Suprapubic skin (tissue), 4 donors: Measurements from ENCODE around the gene IMMT. TPM values are rescaled to one million over a fixed set of nuclear protein-coding genes. Genes with fewer than 3 reads are reported as not detected.

ENCODE experiments used
- DNase-seq, 2 donors: peaks; one replicate each; pipeline ENCODE4 v3.0.0-alpha.2; 2019; ENCODE audit warnings: low spot score in 2 of 2
- H3K27ac ChIP-seq: fragments of 200-600 bp; sonication (generic); one replicate; pipeline ENCODE4 v1.5.1; 2019
- H3K27me3 ChIP-seq: fragments of 200-600 bp; sonication (generic); one replicate; pipeline ENCODE4 v1.5.1; 2019
- H3K36me3 ChIP-seq: fragments of 200-600 bp; sonication (generic); one replicate; pipeline ENCODE4 v1.5.1; 2019
- H3K4me1 ChIP-seq: fragments of 200-600 bp; sonication (generic); one replicate; pipeline ENCODE4 v1.5.1; 2019
- H3K4me3 ChIP-seq: fragments of 200-600 bp; sonication (generic); one replicate; pipeline ENCODE4 v1.5.1; 2019; ENCODE audit warnings: mild to moderate bottlenecking
- H3K9me3 ChIP-seq: fragments of 200-600 bp; sonication (generic); one replicate; pipeline ENCODE4 v1.5.1; 2019
- EP300 ChIP-seq: sonication (generic); formaldehyde crosslinking; IDR thresholded peaks from one replicate; pipeline ENCODE4 v1.6.1; 2017; ENCODE audit warnings: antibody characterized with exemption
- POLR2A ChIP-seq, 2 donors: fragments of 450-650 bp; IDR thresholded peaks; one replicate each; pipeline ENCODE4 v1.6.1; 2017; ENCODE audit warnings: antibody characterized with exemption in 2 of 2, mild to moderate bottlenecking in 2 of 2, moderate library complexity in 2 of 2
- POLR2AphosphoS5 ChIP-seq, 3 donors: sonication (generic); formaldehyde crosslinking; IDR thresholded peaks; one replicate each; pipeline ENCODE4 v1.6.1; 2017; ENCODE audit warnings: antibody characterized with exemption in 3 of 3
- WGBS: methylation state at CpG from one replicate; pipeline ENCODE4 v1.1.5; 2018; 5-methylcytosine and 5-hydroxymethylcytosine counted together
- total RNA-seq, 4 donors: library from RNA; depleted of rRNA; stranded (reverse); fragments of >200 nt; gene quantifications; one replicate each; pipeline ENCODE4 v1.1.0, GENCODE V29; 2016
- TF ChIP-seq, protein P1 (sequence below), 2 donors: fragments of 200-600 bp in 1 of 2; fragments of 450-650 bp in 1 of 2; sonication (generic) in 1 of 2; IDR thresholded peaks; one replicate each; pipeline ENCODE4 v1.5.1; 2016 to 2019; ENCODE audit warnings: antibody characterized with exemption in 2 of 2, mild to moderate bottlenecking in 1 of 2, moderate library complexity in 1 of 2

Gene IMMT
- total RNA-seq, 4 donors from 2014 or later = 39.5 to 73.2 (median 46.7) TPM

DNA sequence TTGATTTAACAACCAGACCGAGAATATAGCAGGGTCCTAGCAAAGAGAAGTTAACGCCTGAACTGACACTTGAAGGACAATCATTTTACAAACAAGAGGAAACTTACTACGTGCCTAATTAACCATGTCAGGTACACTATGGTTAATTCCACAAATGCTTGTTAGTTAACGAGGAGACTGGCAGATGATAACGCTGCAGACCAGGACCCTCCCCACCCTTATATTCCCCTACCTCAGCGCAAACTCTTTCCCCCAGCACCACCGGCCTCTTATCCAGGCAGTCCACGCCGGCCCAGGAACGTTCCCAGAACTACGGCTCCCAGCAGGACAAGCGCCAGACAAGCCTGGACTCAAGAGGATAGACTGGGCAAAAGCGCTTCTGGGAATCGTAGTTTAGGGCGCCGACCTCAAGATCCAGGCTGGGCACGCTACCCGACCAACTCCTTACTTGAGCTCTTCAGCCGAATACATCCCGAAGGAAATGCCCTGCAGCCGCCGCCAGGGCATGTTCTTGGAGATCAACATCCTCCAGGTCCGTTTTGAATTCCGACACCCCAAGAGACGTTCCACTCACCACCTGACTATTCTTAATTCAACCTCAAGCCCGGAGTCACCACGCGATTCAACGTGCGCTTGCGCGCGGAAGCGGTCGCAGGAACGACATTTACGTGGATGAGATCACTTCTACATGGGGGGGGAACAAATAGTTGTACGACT, 89.9 kb downstream of the IMMT start, which contains the start of gene POLR1A:
POLR1A (minus strand) TSS at position 635 of the 717 bp plus-strand sequence; CDS start at position 525, 110 bp downstream.
- H3K4me1 ChIP-seq = peaks cover 36% of the 10 kb centered on the region
- no peaks in the 10 kb centered on the region for H3K27me3 ChIP-seq
- DNase-seq = peak; percentile 92 to 94
- H3K9me3 ChIP-seq = no peaks in the 10 kb centered on the region
- TF ChIP-seq POLR2AphosphoS5 (IDR thresholded peaks at IDR 0.05) = peak in 1 of 3 donors; percentile 61
- TF ChIP-seq, protein P1, sequence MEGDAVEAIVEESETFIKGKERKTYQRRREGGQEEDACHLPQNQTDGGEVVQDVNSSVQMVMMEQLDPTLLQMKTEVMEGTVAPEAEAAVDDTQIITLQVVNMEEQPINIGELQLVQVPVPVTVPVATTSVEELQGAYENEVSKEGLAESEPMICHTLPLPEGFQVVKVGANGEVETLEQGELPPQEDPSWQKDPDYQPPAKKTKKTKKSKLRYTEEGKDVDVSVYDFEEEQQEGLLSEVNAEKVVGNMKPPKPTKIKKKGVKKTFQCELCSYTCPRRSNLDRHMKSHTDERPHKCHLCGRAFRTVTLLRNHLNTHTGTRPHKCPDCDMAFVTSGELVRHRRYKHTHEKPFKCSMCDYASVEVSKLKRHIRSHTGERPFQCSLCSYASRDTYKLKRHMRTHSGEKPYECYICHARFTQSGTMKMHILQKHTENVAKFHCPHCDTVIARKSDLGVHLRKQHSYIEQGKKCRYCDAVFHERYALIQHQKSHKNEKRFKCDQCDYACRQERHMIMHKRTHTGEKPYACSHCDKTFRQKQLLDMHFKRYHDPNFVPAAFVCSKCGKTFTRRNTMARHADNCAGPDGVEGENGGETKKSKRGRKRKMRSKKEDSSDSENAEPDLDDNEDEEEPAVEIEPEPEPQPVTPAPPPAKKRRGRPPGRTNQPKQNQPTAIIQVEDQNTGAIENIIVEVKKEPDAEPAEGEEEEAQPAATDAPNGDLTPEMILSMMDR (IDR thresholded peaks at IDR 0.05) = peak in 1 of 2 donors; percentile 14
- TF ChIP-seq EP300 = no peak
- WGBS = under 1% methylated on average over 25 of the region's 38 CpGs
- peaks cover 23% of the 10 kb centered on the region for H3K36me3 ChIP-seq
- peak within 1 kb of the TSS; percentile 89 for H3K27ac ChIP-seq
- H3K4me3 ChIP-seq = peak within 1 kb of the TSS; percentile 95

DNA sequence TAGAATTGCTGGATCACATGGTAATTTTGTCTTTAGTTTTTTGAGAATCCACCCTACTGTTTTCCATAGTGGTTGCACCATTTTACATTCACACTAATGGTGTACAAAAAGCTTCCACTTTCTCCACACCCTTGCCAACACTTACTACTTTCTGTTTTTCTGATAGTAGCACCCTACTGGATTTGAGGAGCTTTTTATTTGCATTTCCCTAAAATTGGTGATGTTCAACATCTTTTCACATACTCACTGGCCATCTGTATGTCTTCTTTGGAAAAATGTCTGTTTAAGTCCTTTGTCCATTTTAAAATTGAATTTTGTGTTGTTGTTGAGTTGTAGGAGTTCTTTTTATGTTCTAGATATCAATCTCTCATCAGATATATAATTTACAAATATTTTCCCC, 93.1 kb downstream of the IMMT start:
- no peak overlapping the region for H3K4me3 ChIP-seq
- no peak overlapping the region for H3K27ac ChIP-seq
- peaks cover 35% of the 10 kb centered on the region for H3K36me3 ChIP-seq
- DNase-seq = no peak
- no peak for TF ChIP-seq POLR2AphosphoS5 (IDR thresholded peaks at IDR 0.05)
- TF ChIP-seq POLR2A (IDR thresholded peaks at IDR 0.05) = no peak
- H3K27me3 ChIP-seq = no peaks in the 10 kb centered on the region
- H3K9me3 ChIP-seq = no peaks in the 10 kb centered on the region
- H3K4me1 ChIP-seq = peaks cover 22% of the 10 kb centered on the region

DNA sequence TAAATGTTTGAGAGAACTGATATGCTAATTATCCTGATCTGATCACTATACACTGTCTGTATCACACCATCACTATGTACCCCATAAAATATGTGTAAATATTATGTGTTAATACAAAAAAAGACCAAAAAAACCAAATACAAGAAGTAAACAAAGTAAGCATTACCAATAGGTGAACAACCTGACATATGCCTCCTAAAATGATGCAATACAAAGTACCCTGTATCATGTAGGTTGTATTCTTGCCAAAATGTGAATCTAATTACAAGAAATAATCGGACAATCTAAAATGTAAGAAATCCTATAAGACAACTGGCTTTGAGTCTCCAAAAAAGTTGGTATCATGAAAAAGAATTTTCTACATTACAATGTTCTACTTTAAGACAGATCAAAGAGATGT, 97.3 kb downstream of the IMMT start:
- no peak overlapping the region for H3K4me3 ChIP-seq
- no peaks in the 10 kb centered on the region for H3K9me3 ChIP-seq
- H3K36me3 ChIP-seq = peaks cover 54% of the 10 kb centered on the region
- no peaks in the 10 kb centered on the region for H3K4me1 ChIP-seq
- H3K27ac ChIP-seq = no peak overlapping the region
- TF ChIP-seq POLR2AphosphoS5 (IDR thresholded peaks at IDR 0.05) (no peak), EP300 (no peak), POLR2A (IDR thresholded peaks at IDR 0.05) (no peak)
- WGBS = 92% methylated on average over 1 of the region's 1 CpG
- no peak for DNase-seq
- H3K27me3 ChIP-seq = no peaks in the 10 kb centered on the region

DNA sequence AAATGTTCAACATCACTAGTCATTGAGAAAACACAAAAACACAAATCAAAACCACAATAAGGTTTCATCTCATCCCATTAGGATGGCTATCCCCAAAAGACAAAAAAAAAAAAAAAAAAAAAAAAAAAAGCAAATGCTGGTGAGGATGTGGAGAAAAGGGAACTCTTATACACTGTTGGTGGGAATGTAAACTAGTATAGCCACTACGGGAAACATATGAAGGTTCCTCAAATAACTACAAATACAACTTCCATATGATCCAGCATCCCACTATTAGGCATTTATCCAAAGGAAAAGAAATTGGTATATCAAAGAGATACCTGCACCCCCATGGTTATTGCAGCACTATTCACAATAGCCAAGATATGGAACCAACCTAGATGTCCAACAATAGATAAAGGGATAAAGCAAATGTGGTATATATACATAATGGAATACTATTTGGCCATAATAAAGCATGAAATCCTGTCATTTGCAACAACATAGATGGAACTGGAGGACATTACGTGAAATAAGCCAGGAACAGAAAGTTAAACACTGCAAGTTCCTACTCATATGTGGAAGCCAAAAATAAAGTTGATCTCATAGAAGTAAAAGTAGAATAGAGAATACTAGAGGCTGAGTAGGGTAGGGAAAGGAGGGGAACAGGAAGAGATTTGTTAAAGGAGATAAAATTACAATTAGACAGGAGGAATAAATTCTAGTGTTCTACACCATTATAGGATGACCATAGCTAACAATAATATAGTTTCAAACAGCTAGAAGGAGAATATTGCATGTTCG, 98.0 kb downstream of the IMMT start:
- Histone ChIP-seq H3K4me3 (no peak overlapping the region), H3K36me3 (peaks cover 53% of the 10 kb centered on the region), H3K27ac (no peak overlapping the region), H3K9me3 (no peaks in the 10 kb centered on the region), H3K27me3 (no peaks in the 10 kb centered on the region), H3K4me1 (no peaks in the 10 kb centered on the region)
- no peak for DNase-seq
- 92% methylated on average over 3 of the region's 3 CpGs for WGBS
- no peak for TF ChIP-seq POLR2A (IDR thresholded peaks at IDR 0.05)
- no peak for TF ChIP-seq EP300
- TF ChIP-seq, protein P1 (IDR thresholded peaks at IDR 0.05) = no peak
- TF ChIP-seq POLR2AphosphoS5 (IDR thresholded peaks at IDR 0.05) = no peak

DNA sequence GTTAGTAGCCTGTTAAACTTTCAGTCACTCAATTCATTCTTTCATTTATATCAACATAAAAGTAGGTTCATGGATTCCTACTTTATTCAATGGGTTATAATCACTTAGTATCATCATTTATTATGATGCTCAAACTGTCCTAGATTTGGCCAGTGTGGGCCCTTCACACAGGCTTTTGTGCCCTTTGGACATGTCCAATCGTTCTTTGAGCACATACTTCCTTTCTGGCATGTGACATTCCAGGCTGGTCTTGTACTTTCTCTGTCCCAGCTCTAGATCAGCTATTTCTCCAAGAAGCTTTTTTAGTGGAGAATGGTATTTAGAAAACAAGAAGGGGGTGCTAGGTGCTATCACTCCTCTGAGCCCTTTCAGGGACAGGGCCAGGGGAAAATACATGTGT, 101.0 kb downstream of the IMMT start:
- Histone ChIP-seq H3K4me1 (no peaks in the 10 kb centered on the region), H3K27me3 (no peaks in the 10 kb centered on the region), H3K9me3 (no peaks in the 10 kb centered on the region), H3K36me3 (peaks cover 60% of the 10 kb centered on the region), H3K27ac (no peak overlapping the region), H3K4me3 (no peak overlapping the region)
- WGBS = 72% methylated on average over 1 of the region's 1 CpG
- no peak for TF ChIP-seq EP300
- TF ChIP-seq, protein P1 (IDR thresholded peaks at IDR 0.05) = no peak
- no peak for TF ChIP-seq POLR2AphosphoS5 (IDR thresholded peaks at IDR 0.05)
- no peak for TF ChIP-seq POLR2A (IDR thresholded peaks at IDR 0.05)
- DNase-seq = no peak

Other genes starting within 250 kb of the IMMT start
- gene POLR1A, start 89.6 kb downstream of the IMMT start, total RNA-seq = 10 to 100 TPM; 20.2 to 24.3 (median 21.2) TPM
- 100 to 1,000 TPM in 2 of 4 donors, 10 to 100 TPM in 2; 42.9 to 240 (median 108) TPM for gene PTCD3, start 89.2 kb downstream of the IMMT start, total RNA-seq
- 10 to 100 TPM; 10.7 to 28.1 (median 24.2) TPM for gene MRPL35, start 4.0 kb upstream of the IMMT start, total RNA-seq
- 1 to 10 TPM in 3 of 4 donors, under 1 TPM in 1; 0.34 to 5.2 (median 2.4) TPM for gene REEP1, start 142.2 kb upstream of the IMMT start, total RNA-seq
- 100 to 1,000 TPM in 1 of 4 donors, 10 to 100 TPM in 3; 42.9 to 153 (median 64.9) TPM for gene KDM3A, start 245.9 kb upstream of the IMMT start, total RNA-seq